Erythroblast (primary cell): ENCODE measurements around the gene GPSM1.

Experiments used
- GATA1 ChIP-seq: IDR thresholded peaks from 2 replicates; pipeline ENCODE4 v1.6.1; 2011; ENCODE audit warnings: low read depth, mild to moderate bottlenecking, control low read depth, low read length, moderate library complexity
- POLR2A ChIP-seq: IDR thresholded peaks from 2 replicates; pipeline ENCODE4 v1.6.1; 2011; ENCODE audit warnings: mild to moderate bottlenecking, low read length

DNA sequence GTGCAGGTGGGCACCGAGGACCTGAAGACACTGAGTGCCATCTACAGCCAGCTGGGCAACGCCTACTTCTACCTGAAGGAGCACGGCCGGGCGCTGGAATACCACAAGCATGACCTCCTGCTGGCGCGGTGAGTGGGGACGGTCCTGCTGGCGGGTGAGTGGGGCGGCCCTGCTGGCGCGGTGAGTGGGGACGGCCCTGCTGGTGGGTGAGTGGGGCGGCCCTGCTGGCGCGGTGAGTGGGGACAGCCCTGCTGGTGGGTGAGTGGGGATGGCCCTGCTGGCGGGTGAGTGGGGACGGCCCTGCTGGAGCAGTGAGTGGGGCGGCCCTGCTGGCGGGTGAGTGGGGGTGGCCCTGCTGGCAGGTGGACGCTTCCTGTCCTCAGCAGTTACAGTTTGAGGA is 7.2 kb downstream of the GPSM1 start:
- TF ChIP-seq POLR2A (no peak), GATA1 (no peak)
